ENCODE data around the gene THAP5.

DNA sequence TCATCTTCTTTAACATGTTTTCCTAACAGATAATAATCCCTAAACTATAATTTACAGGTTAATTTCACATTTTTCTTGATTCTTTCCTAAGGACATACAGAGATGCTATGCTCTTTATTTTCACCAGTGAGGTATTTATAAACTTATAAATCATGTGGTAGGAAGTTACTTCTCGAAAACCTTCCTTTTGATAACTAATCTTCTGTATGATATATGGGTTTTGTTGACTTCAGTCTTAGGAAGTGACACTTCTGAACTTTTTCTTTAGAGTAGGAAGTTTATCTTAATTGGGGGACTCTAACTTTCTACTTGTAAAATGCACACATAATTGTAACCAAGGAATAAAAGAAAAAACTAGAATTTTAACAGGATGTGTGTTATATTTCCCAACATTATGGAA, 33.8 kb downstream of the THAP5 start:
- TF ChIP-seq, protein P1, sequence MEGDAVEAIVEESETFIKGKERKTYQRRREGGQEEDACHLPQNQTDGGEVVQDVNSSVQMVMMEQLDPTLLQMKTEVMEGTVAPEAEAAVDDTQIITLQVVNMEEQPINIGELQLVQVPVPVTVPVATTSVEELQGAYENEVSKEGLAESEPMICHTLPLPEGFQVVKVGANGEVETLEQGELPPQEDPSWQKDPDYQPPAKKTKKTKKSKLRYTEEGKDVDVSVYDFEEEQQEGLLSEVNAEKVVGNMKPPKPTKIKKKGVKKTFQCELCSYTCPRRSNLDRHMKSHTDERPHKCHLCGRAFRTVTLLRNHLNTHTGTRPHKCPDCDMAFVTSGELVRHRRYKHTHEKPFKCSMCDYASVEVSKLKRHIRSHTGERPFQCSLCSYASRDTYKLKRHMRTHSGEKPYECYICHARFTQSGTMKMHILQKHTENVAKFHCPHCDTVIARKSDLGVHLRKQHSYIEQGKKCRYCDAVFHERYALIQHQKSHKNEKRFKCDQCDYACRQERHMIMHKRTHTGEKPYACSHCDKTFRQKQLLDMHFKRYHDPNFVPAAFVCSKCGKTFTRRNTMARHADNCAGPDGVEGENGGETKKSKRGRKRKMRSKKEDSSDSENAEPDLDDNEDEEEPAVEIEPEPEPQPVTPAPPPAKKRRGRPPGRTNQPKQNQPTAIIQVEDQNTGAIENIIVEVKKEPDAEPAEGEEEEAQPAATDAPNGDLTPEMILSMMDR (IDR thresholded peaks at IDR 0.05): no peak
- no peak for TF ChIP-seq POLR2AphosphoS5 (IDR thresholded peaks at IDR 0.05)

Measured in gastroesophageal sphincter (tissue), 3 donors.